HepG2 (cell line): ENCODE measurements around the gene PLEKHN1. TPM values are rescaled to one million over a fixed set of nuclear protein-coding genes. Genes with fewer than 3 reads are reported as not detected.

Source experiments
- CREB3 ChIP-seq: sonication (generic); formaldehyde crosslinking; IDR thresholded peaks from 2 replicates; pipeline ENCODE4 v1.5.0; 2020; ENCODE audit warnings: missing genetic modification reagents
- CSRNP1 ChIP-seq: sonication (generic); formaldehyde crosslinking; IDR thresholded peaks from 2 replicates; pipeline ENCODE4 v1.8.1; 2023; ENCODE audit warnings: mild to moderate bottlenecking, missing genetic modification reagents
- HDAC1 ChIP-seq: sonication (generic); formaldehyde crosslinking; IDR thresholded peaks from 2 replicates; pipeline ENCODE4 v1.5.1; 2020; ENCODE audit warnings: mild to moderate bottlenecking, missing genetic modification reagents
- HINFP ChIP-seq: sonication (generic); formaldehyde crosslinking; IDR thresholded peaks from 2 replicates; pipeline ENCODE4 v1.4.0; 2020; ENCODE audit warnings: low read depth, mild to moderate bottlenecking, missing genetic modification reagents
- HNF1A ChIP-seq, 2 experiments: sonication (generic) in 1 of 2; formaldehyde crosslinking in 1 of 2; IDR thresholded peaks; 2 replicates each; pipeline versions ENCODE4 v1.4.0 to v1.6.1; 2016 to 2020; ENCODE audit warnings: borderline replicate concordance in 1 of 2, low read depth in 1 of 2, mild to moderate bottlenecking in 1 of 2, missing genetic modification reagents in 1 of 2
- KDM2A ChIP-seq: sonication (generic); formaldehyde crosslinking; IDR thresholded peaks from 2 replicates; pipeline ENCODE4 v1.4.0; 2020; ENCODE audit warnings: low read depth, missing genetic modification reagents, borderline replicate concordance
- MAZ ChIP-seq, 2 experiments: sonication (generic) in 1 of 2; formaldehyde crosslinking in 1 of 2; IDR thresholded peaks; 2 replicates each; pipeline versions ENCODE4 v1.5.0 to v1.6.1; 2012 to 2020; ENCODE audit warnings: low read depth in 2 of 2, mild to moderate bottlenecking in 2 of 2, borderline replicate concordance in 1 of 2, improper control_type of control experiment in 1 of 2, low read length in 1 of 2, missing genetic modification reagents in 1 of 2, moderate library complexity in 1 of 2
- NONO ChIP-seq, 2 experiments: fragments of 450-650 bp in 1 of 2; sonication (generic) in 1 of 2; formaldehyde crosslinking in 1 of 2; IDR thresholded peaks in 1 of 2; conservative IDR thresholded peaks in 1 of 2; 2 replicates each; pipeline versions ENCODE4 v1.6.1 to v1.8.0; 2017 to 2022; ENCODE audit warnings: mild to moderate bottlenecking in 1 of 2, missing genetic modification reagents in 1 of 2, moderate library complexity in 1 of 2
- SP1 ChIP-seq, 2 experiments: fragments of 450-650 bp in 1 of 2; sonication (generic) in 1 of 2; formaldehyde crosslinking in 1 of 2; IDR thresholded peaks; 2 replicates each; pipeline versions ENCODE4 v1.4.0 to v1.6.1; 2016 to 2020; ENCODE audit warnings: missing genetic modification reagents in 1 of 2
- ZFY ChIP-seq: sonication (generic); formaldehyde crosslinking; IDR thresholded peaks from 2 replicates; pipeline ENCODE4 v1.4.0; 2020; ENCODE audit warnings: missing genetic modification reagents
- ZMYM4 ChIP-seq: sonication (generic); formaldehyde crosslinking; IDR thresholded peaks from 2 replicates; pipeline ENCODE4 v1.8.1; 2023; ENCODE audit warnings: mild to moderate bottlenecking, missing genetic modification reagents
- ZNF121 ChIP-seq: sonication (generic); formaldehyde crosslinking; IDR thresholded peaks from 2 replicates; pipeline ENCODE4 v1.5.0; 2020; ENCODE audit warnings: mild to moderate bottlenecking, missing genetic modification reagents
- ZNF280B ChIP-seq: sonication (generic); formaldehyde crosslinking; IDR thresholded peaks from 2 replicates; pipeline ENCODE4 v1.5.0; 2020; ENCODE audit warnings: missing genetic modification reagents, mild to moderate bottlenecking, borderline replicate concordance
- ZNF580 ChIP-seq: IDR thresholded peaks from 2 replicates; pipeline ENCODE4 v1.6.1; 2016; ENCODE audit warnings: low read depth, borderline replicate concordance
- polyA plus RNA-seq, 8 experiments: library from polyadenylated mRNA; depleted of rRNA in 3 of 8; stranded (reverse) in 7 of 8; unstranded in 1 of 8; fragments of >200 nt; fragmentation: Illumina TruSeq in 4 of 8; extraction: Trizol in 4 of 8; gene quantifications; 2 replicates each; pipeline versions ENCODE4 v1.2.1 to v1.2.3, GENCODE V29; 2011 to 2016; ENCODE audit warnings: low read depth in 4 of 8, missing spikeins in 1 of 8, mixed read lengths in 1 of 8; ENCODE audit not compliant: insufficient read depth in 1 of 8
- total RNA-seq, 5 experiments: library from RNA; depleted of rRNA; stranded (reverse); fragments of >200 nt; fragmentation: Illumina TruSeq; extraction: Trizol; gene quantifications; 2 replicates each; pipeline ENCODE4 v1.2.3, GENCODE V29; 2016; ENCODE audit warnings: low read depth in 1 of 5

PLEKHN1 gene
- total and polyA plus RNA-seq, 2 of the 13 experiments (the other 11 are each of a cell fraction or from before 2014, with no cell fraction given), result 0.42 to 0.58 TPM

GRCh38 chr1:1019122-1019999 is 53.1 kb downstream of the PLEKHN1 start (continued):
- TF ChIP-seq CREB3 (CRISPR knock-in tag) (no peak), CSRNP1 (CRISPR knock-in tag) (0 out of 2 replicates have a peak, but pooled peaks have one; percentile 33), ZNF280B (CRISPR knock-in tag) (no peak), SP1 (IDR thresholded peaks at IDR 0.05) (no peak), SP1 (CRISPR knock-in tag; IDR thresholded peaks at IDR 0.05) (peak; percentile 72; the same call in 1 of the 2 replicates), MAZ (IDR thresholded peaks at IDR 0.05; ENCODE audit: borderline replicate concordance, low read depth, low read length) (peak; percentile 91), MAZ (CRISPR knock-in tag; IDR thresholded peaks at IDR 0.05; ENCODE audit: low read depth) (peak; percentile 7; the same call in 1 of the 2 replicates), HNF1A (IDR thresholded peaks at IDR 0.05; ENCODE audit: low read depth) (peak; percentile 77), HNF1A (CRISPR knock-in tag; IDR thresholded peaks at IDR 0.05; ENCODE audit: borderline replicate concordance) (peak; percentile 85), ZMYM4 (CRISPR knock-in tag) (0 out of 2 replicates have a peak, but pooled peaks have one; percentile 19), ZFY (0 out of 2 replicates have a peak, but pooled peaks have one; percentile 9), ZNF121 (peak; percentile 94), HINFP (CRISPR knock-in tag) (peak; percentile 72; the same call in 1 of the 2 replicates), KDM2A (peak; percentile 55; the same call in 1 of the 2 replicates), HDAC1 (CRISPR knock-in tag) (peak; percentile 35; the same call in 1 of the 2 replicates), ZNF580 (0 out of 2 replicates have a peak, but pooled peaks have one; percentile 5), NONO (IDR thresholded peaks at IDR 0.05) (no peak), NONO (CRISPR knock-in tag; conservative IDR thresholded peaks at IDR 0.05) (0 out of 2 replicates have a peak, but pooled peaks have one; percentile 18)
